Uterus (tissue), 4 donors: ENCODE data around the gene GRAMD1A. TPM values are rescaled to one million over a fixed set of nuclear protein-coding genes. Genes with fewer than 3 reads are reported as not detected.

Source experiments
- DNase-seq, 2 donors: peaks; one replicate each; pipeline ENCODE4 v3.0.0-alpha.2; 2019 to 2020
- H3K27ac ChIP-seq, 2 donors: fragments of 200-600 bp; sonication (generic); 1 replicate in 1 of 2; 2 replicates in 1 of 2; pipeline ENCODE4 v1.5.1; 2016 to 2018
- H3K27me3 ChIP-seq, 2 donors: fragments of 200-600 bp; sonication (generic); one replicate each; pipeline ENCODE4 v1.5.1; 2018 to 2019; ENCODE audit warnings: control low read depth in 1 of 2
- H3K36me3 ChIP-seq, 2 donors: fragments of 200-600 bp; sonication (generic); one replicate each; pipeline ENCODE4 v1.5.1; 2019; ENCODE audit warnings: control low read depth in 1 of 2
- H3K4me1 ChIP-seq, 2 donors: fragments of 200-600 bp; sonication (generic); one replicate each; pipeline ENCODE4 v1.5.1; 2018 to 2019; ENCODE audit warnings: control low read depth in 1 of 2
- H3K4me3 ChIP-seq, 2 donors: fragments of 200-600 bp; sonication (generic); 1 replicate in 1 of 2; 2 replicates in 1 of 2; pipeline ENCODE4 v1.5.1; 2018 to 2019; ENCODE audit warnings: mild to moderate bottlenecking in 1 of 2
- H3K9me3 ChIP-seq, 2 donors: fragments of 200-600 bp; sonication (generic); one replicate each; pipeline ENCODE4 v1.5.1; 2019; ENCODE audit warnings: control low read depth in 1 of 2
- POLR2A ChIP-seq, 2 donors: fragments of 450-650 bp; IDR thresholded peaks; one replicate each; pipeline ENCODE4 v1.6.1; 2016; ENCODE audit warnings: antibody characterized with exemption in 2 of 2, mild to moderate bottlenecking in 1 of 2, moderate library complexity in 1 of 2
- intact Hi-C: fragments of 100-400 bp; cut with DNase I; formaldehyde crosslinking; loops from one replicate; pipeline ENCODE4 v1.15.1; 2023; ENCODE audit warnings: low total_unique reads
- total RNA-seq, 4 donors: library from RNA; depleted of rRNA in 3 of 4; stranded (reverse); fragments of >200 nt in 3 of 4; gene quantifications; one replicate each; pipeline versions ENCODE4 v1.1.0 to v1.2.4, GENCODE V29; 2014 to 2023
- TF ChIP-seq, protein P1 (sequence below), 4 experiments: fragments of 200-600 bp in 2 of 4; fragments of 450-650 bp in 2 of 4; sonication (generic) in 2 of 4; IDR thresholded peaks; one replicate each; pipeline ENCODE4 v1.5.1; 2016 to 2019; ENCODE audit warnings: antibody characterized with exemption in 4 of 4, mild to moderate bottlenecking in 2 of 4, moderate library complexity in 1 of 4
- donor health status: DM: yes; HTN: yes; CAD: no.

Gene GRAMD1A
- total RNA-seq, 4 donors from 2014 or later, result 40.0 to 89.8 (median 52.2) TPM

DNA sequence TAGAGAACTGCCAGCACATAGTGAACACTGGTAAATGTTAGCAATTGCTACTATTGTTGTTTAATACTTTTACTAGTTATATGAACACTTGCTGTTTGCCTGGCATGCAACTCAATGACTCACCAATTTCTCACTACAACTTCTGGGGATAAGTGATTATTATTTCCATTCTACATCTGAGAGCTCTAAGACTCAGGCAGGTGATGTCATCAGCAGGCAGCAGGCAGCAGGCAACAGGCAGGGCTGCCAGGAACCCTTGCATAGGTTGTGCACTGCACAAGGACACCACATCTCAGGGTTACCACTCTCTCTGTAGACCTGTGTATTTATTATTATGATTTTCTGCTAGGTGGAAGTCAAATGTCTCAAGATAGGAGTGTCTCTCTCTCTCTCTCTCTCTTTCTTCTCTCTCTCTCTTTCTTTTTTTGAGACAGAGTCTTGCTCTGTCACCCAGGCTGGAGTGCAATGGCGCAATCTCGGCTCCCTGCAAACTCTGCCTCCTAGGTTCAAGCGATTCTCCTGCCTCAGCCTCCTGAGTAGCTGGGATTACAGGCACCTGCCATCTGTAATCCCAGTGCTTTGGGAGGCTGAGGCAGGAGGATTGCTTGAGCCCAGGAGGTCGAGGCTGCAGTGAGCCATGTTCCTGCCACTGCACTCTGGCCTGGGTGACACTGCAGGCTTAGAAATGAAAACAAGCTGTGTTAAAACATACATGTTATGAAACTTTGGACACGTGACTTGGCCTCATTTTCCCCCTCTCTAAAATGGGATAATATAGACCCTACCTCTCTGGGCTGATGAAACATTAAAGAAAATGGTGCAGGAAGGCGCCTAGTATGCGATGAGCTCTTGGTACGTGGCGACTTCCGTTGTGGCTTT lies 64.1 kb downstream of the GRAMD1A start:
- Histone ChIP-seq H3K27ac (no peak overlapping the region), H3K27me3 (no peaks in the 10 kb centered on the region), H3K4me3 (no peak overlapping the region), H3K9me3 (no peaks in the 10 kb centered on the region), H3K36me3 (no peaks in the 10 kb centered on the region), H3K4me1 (no peaks in the 10 kb centered on the region)
- intact Hi-C loops, result no loop called here
- DNase-seq, result no peak
- TF ChIP-seq POLR2A (IDR thresholded peaks at IDR 0.05), result no peak
- TF ChIP-seq, protein P1, sequence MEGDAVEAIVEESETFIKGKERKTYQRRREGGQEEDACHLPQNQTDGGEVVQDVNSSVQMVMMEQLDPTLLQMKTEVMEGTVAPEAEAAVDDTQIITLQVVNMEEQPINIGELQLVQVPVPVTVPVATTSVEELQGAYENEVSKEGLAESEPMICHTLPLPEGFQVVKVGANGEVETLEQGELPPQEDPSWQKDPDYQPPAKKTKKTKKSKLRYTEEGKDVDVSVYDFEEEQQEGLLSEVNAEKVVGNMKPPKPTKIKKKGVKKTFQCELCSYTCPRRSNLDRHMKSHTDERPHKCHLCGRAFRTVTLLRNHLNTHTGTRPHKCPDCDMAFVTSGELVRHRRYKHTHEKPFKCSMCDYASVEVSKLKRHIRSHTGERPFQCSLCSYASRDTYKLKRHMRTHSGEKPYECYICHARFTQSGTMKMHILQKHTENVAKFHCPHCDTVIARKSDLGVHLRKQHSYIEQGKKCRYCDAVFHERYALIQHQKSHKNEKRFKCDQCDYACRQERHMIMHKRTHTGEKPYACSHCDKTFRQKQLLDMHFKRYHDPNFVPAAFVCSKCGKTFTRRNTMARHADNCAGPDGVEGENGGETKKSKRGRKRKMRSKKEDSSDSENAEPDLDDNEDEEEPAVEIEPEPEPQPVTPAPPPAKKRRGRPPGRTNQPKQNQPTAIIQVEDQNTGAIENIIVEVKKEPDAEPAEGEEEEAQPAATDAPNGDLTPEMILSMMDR (IDR thresholded peaks at IDR 0.05), result no peak

DNA sequence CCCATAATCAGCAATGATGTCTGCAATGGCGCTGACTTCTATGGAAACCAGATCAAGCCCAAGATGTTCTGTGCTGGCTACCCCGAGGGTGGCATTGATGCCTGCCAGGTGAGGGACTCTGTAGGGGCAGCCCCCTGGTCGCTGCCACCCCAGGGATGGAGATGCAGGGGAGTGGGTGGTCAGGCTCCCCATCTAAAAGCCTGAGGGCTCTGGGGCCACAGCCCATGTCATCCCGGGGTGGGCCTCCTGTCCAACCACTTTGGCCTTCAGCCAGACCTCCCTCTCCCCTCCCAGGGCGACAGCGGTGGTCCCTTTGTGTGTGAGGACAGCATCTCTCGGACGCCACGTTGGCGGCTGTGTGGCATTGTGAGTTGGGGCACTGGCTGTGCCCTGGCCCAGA lies 65.5 kb downstream of the GRAMD1A start:
- Histone ChIP-seq H3K4me3 (no peak overlapping the region), H3K9me3 (no peaks in the 10 kb centered on the region), H3K4me1 (no peaks in the 10 kb centered on the region), H3K36me3 (no peaks in the 10 kb centered on the region), H3K27me3 (no peaks in the 10 kb centered on the region), H3K27ac (no peak overlapping the region)
- no peak for DNase-seq
- intact Hi-C loops, result no loop called here
- no peak for TF ChIP-seq POLR2A (IDR thresholded peaks at IDR 0.05)
- TF ChIP-seq, protein P1 (IDR thresholded peaks at IDR 0.05), result no peak

DNA sequence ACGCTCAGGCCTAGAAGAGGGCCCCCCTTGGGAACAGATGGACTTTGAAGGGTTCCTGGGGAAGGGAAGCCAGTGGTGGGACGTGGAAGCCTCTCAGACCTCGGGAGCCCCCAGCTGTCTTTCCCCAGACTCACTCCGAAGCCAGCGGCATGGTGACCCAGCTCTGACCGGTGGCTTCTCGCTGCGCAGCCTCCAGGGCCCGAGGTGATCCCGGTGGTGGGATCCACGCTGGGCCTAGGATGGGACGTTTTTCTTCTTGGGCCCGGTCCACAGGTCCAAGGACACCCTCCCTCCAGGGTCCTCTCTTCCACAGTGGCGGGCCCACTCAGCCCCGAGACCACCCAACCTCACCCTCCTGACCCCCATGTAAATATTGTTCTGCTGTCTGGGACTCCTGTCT lies 66.0 kb downstream of the GRAMD1A start:
- Histone ChIP-seq H3K27ac (no peak overlapping the region), H3K4me3 (no peak overlapping the region), H3K36me3 (no peaks in the 10 kb centered on the region), H3K9me3 (no peaks in the 10 kb centered on the region), H3K4me1 (no peaks in the 10 kb centered on the region), H3K27me3 (no peaks in the 10 kb centered on the region)
- TF ChIP-seq, protein P1 (IDR thresholded peaks at IDR 0.05), result no peak
- TF ChIP-seq POLR2A (IDR thresholded peaks at IDR 0.05), result no peak
- intact Hi-C loops, result no loop called here
- no peak for DNase-seq

DNA sequence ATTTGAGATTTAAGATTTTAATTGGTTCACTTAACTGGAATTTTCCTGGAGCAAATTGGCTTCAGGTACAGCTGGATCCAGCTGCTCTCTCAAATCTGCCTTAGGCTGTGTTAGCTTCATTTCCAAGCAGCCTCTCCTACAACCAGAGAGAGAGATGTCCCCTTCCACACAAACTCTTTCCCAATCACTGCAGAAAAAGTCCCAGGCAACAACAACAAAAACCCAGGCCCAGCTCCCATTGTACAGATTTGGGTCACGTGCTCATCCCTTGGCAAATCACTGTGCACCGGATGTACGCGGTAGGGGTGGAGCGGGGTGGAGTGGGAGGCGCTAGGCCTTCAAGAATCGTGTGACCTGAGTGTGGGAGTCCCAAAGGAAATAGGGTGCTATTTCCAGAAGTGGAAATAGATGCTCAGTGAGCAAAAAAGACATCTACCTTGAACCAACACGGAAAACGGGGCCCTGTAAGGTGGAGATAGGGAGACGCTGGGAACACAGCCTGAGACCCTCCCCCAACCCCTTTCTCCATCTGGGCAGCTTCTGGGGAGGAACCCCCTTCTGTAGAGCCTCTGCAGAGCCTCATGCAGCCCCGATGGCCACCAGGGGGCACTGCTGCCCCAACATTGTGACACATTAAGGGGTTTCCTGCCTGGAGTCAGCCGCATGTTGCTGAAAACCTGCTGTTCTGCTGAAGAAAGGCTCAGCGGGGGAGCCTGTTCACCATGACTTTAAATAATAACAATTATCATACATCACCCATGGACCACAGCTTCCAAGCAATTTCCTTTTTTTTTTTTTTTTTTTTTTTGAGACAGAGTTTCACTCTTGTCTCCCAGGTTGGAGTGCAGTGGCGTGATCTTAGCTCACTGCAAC lies 66.8 kb downstream of the GRAMD1A start:
- H3K27ac ChIP-seq, result no peak overlapping the region
- TF ChIP-seq, protein P1 (IDR thresholded peaks at IDR 0.05), result peak; percentile 70 to 85 (median 80)
- no peak for TF ChIP-seq POLR2A (IDR thresholded peaks at IDR 0.05)
- no peaks in the 10 kb centered on the region for H3K27me3 ChIP-seq
- no peaks in the 10 kb centered on the region for H3K36me3 ChIP-seq
- intact Hi-C loops, result no loop called here
- H3K4me3 ChIP-seq, result no peak overlapping the region
- no peaks in the 10 kb centered on the region for H3K9me3 ChIP-seq
- peak; percentile 69 to 76 for DNase-seq
- H3K4me1 ChIP-seq, result no peaks in the 10 kb centered on the region
